GM12878 (cell line): ENCODE results near the gene GREB1. TPM values are rescaled to one million over a fixed set of nuclear protein-coding genes. Genes with fewer than 3 reads are reported as not detected.

Experiments used
- ATAC-seq: fragments of 200-7000 bp; cut with Tn5 transposase; 3 replicates; pipeline ENCODE4 v1.9.1; 2020; ENCODE audit warnings: mild to moderate bottlenecking, moderate library complexity
- BruUV-seq: library from RNA; stranded (reverse); fragments of 400-500 nt; replicated peaks from 2 replicates; lab custom pipeline; 2021; lab: Mats Ljungman, UMichigan
- CTCF ChIA-PET: fragments of 300-600 bp; sonication (Branson Sonifier 250); formaldehyde crosslinking; extraction: SDS; loops from one replicate; lab custom pipeline; 2021; ENCODE audit warnings: inconsistent platforms; lab: Yijun Ruan, JAX
- POLR2A ChIA-PET: fragments of 350-600 bp; formaldehyde crosslinking; extraction: SDS; loops from one replicate; lab custom pipeline; 2021; ENCODE audit warnings: inconsistent platforms; lab: Charles Lee
- RAD21 ChIA-PET: fragments of 300-600 bp; sonication (Branson Sonifier 250); formaldehyde crosslinking; loops from one replicate; lab custom pipeline; 2023; ENCODE audit warnings: antibody characterized with exemption; ENCODE audit not compliant: unreplicated experiment; lab: Charles Lee
- SMC1A ChIA-PET: fragments of 300-600 bp; sonication (Branson Sonifier 250); formaldehyde crosslinking; loops from one replicate; lab custom pipeline; 2023; ENCODE audit not compliant: unreplicated experiment, uncharacterized antibody; lab: Charles Lee
- DNase-seq: peaks from one replicate; pipeline ENCODE4 v3.0.0-alpha.2; 2011; ENCODE audit warnings: low read depth, low spot score
- FAIRE-seq: peaks from 3 replicates; lab custom pipeline; 2011; peaks lifted over from hg19 to GRCh38; lab: Jason Lieb, UNC
- H2AFZ ChIP-seq: 2 replicates; pipeline ENCODE4 v1.6.0; 2011; ENCODE audit warnings: low read depth, low read length, control low read depth; ENCODE audit not compliant: control insufficient read depth
- H3K27ac ChIP-seq: 2 replicates; pipeline ENCODE4 v1.5.1; 2011; ENCODE audit warnings: control low read depth; ENCODE audit not compliant: control insufficient read depth, insufficient read depth
- H3K27me3 ChIP-seq, 2 experiments: replicated peaks in 1 of 2; 2 replicates each; pipeline versions ENCODE4 v1.6.0 to v1.6.1; 2011; ENCODE audit warnings: low read length in 1 of 2; ENCODE audit not compliant: control insufficient read depth in 2 of 2, insufficient read depth in 2 of 2
- H3K36me3 ChIP-seq, 2 experiments: 2 replicates each; pipeline ENCODE4 v1.5.1; 2011; ENCODE audit warnings: low read length in 1 of 2; ENCODE audit not compliant: control insufficient read depth in 2 of 2, insufficient read depth in 2 of 2
- H3K4me1 ChIP-seq: 2 replicates; pipeline ENCODE4 v1.6.1; 2011; ENCODE audit warnings: mild to moderate bottlenecking, low read length, moderate library complexity, mixed read lengths; ENCODE audit not compliant: control insufficient read depth, insufficient read depth
- H3K4me2 ChIP-seq: 2 replicates; pipeline ENCODE4 v1.6.0; 2011; ENCODE audit warnings: control low read depth; ENCODE audit not compliant: control insufficient read depth, insufficient read depth
- H3K4me3 ChIP-seq: fragments of 200-600 bp; sonication (generic); 2 replicates; pipeline ENCODE4 v1.5.1; 2016
- H3K79me2 ChIP-seq: 2 replicates; pipeline ENCODE4 v1.6.0; 2011; ENCODE audit warnings: low read length; ENCODE audit not compliant: control insufficient read depth, insufficient read depth
- H3K9ac ChIP-seq: 2 replicates; pipeline ENCODE4 v1.8.0; 2011; ENCODE audit warnings: low read length, control low read depth, mixed read lengths; ENCODE audit not compliant: control insufficient read depth, insufficient read depth
- H3K9me3 ChIP-seq: replicated peaks from 3 replicates; pipeline ENCODE4 v1.5.1; 2011; ENCODE audit warnings: mild to moderate bottlenecking, low read length; ENCODE audit not compliant: control insufficient read depth, insufficient read depth
- H4K20me1 ChIP-seq: 2 replicates; pipeline ENCODE4 v1.6.0; 2011; ENCODE audit not compliant: control insufficient read depth, insufficient read depth
- CEBPB ChIP-seq, 2 experiments: fragments of 150-350 bp in 1 of 2; IDR thresholded peaks; 2 replicates each; pipeline ENCODE4 v1.6.1; 2012 to 2014; ENCODE audit warnings: low read depth in 2 of 2, low read length in 2 of 2, borderline replicate concordance in 1 of 2, inconsistent platforms in 1 of 2
- CREM ChIP-seq: IDR thresholded peaks from 2 replicates; pipeline ENCODE4 v1.6.1; 2014; ENCODE audit warnings: antibody characterized with exemption, low read depth
- GATAD2B ChIP-seq: fragments of 450-650 bp; conservative IDR thresholded peaks from 2 replicates; pipeline ENCODE4 v1.6.1; 2017; ENCODE audit warnings: low read depth, mild to moderate bottlenecking, moderate library complexity
- HDAC6 ChIP-seq: fragments of 200-600 bp; sonication (generic); IDR thresholded peaks from one replicate; pipeline ENCODE4 v1.8.0; 2017; ENCODE audit warnings: antibody characterized with exemption; ENCODE audit not compliant: unreplicated experiment
- IKZF2 ChIP-seq, 2 experiments: fragments of 450-650 bp; IDR thresholded peaks; 2 replicates each; pipeline ENCODE4 v1.6.1; 2017; ENCODE audit warnings: mild to moderate bottlenecking in 2 of 2, moderate library complexity in 2 of 2
- MTA3 ChIP-seq: IDR thresholded peaks from 2 replicates; pipeline ENCODE4 v1.6.1; 2012; ENCODE audit warnings: low read length, inconsistent platforms, borderline replicate concordance
- NBN ChIP-seq: fragments of 450-650 bp; IDR thresholded peaks from 2 replicates; pipeline ENCODE4 v1.6.1; 2016
- NFYB ChIP-seq: IDR thresholded peaks from 2 replicates; pipeline ENCODE4 v1.6.1; 2011; ENCODE audit warnings: low read depth, mild to moderate bottlenecking, low read length, improper control_type of control experiment, moderate library complexity; ENCODE audit not compliant: insufficient read depth
- NKRF ChIP-seq: fragments of 450-650 bp; conservative IDR thresholded peaks from 2 replicates; pipeline ENCODE4 v1.6.1; 2017; ENCODE audit warnings: mild to moderate bottlenecking, moderate library complexity
- NR2F1 ChIP-seq: fragments of 450-650 bp; conservative IDR thresholded peaks from 2 replicates; pipeline ENCODE4 v1.6.1; 2017; ENCODE audit warnings: mild to moderate bottlenecking
- RAD21 ChIP-seq: IDR thresholded peaks from 2 replicates; pipeline ENCODE4 v1.6.1; 2011; ENCODE audit warnings: mild to moderate bottlenecking, low read depth, low read length, moderate library complexity; ENCODE audit not compliant: insufficient read depth
- RELB ChIP-seq: fragments of 450-650 bp; IDR thresholded peaks from 2 replicates; pipeline ENCODE4 v1.6.1; 2017; ENCODE audit warnings: low read depth, mild to moderate bottlenecking, moderate library complexity
- STAT1 ChIP-seq: fragments of 450-650 bp; conservative IDR thresholded peaks from 2 replicates; pipeline ENCODE4 v1.6.1; 2014; ENCODE audit warnings: antibody characterized with exemption, mild to moderate bottlenecking
- ZNF384 ChIP-seq: IDR thresholded peaks from 2 replicates; pipeline ENCODE4 v1.6.1; 2012; ENCODE audit warnings: low read depth, mild to moderate bottlenecking, low read length, improper control_type of control experiment, borderline replicate concordance
- WGBS: methylation state at CpG from one replicate; pipeline ENCODE4 v1.1.6; 2016; ENCODE audit warnings: low lambda C conversion rate; ENCODE audit not compliant: insufficient replicate concordance, insufficient coverage; ENCODE audit errors: missing lambda C conversion rate; 5-methylcytosine and 5-hydroxymethylcytosine counted together
- in situ Hi-C: fragments of 300-500 bp; cut with MboI; formaldehyde crosslinking; loops from 9 replicates; pipeline ENCODE4 v1.14.3; 2018; ENCODE audit warnings: mixed read lengths
- intact Hi-C: fragments of 100-400 bp; cut with micrococcal nuclease; formaldehyde crosslinking; loops from one replicate; pipeline ENCODE4 v1.14.2; 2022; ENCODE audit not compliant: unreplicated experiment
- polyA plus RNA-seq, 11 experiments: library from polyadenylated mRNA; depleted of rRNA in 4 of 11; unstranded in 6 of 11; stranded (reverse) in 5 of 11; fragments of >200 nt; fragmentation: Nextera tagmentation in 4 of 11; fragmentation: Illumina TruSeq in 1 of 11; extraction: Ambion mirVana in 4 of 11; extraction: Trizol in 1 of 11; gene quantifications; 1 replicate in 1 of 11; 2 replicates in 10 of 11; pipeline versions ENCODE4 v1.2.1 to v1.2.3, GENCODE V29; 2011 to 2016; ENCODE audit warnings: inconsistent platforms in 2 of 11, missing spikeins in 2 of 11, low read depth in 1 of 11
- total RNA-seq, 4 experiments: library from RNA; depleted of rRNA in 3 of 4; stranded (reverse); fragments of >200 nt in 3 of 4; fragmentation: Illumina TruSeq in 1 of 4; extraction: Trizol in 1 of 4; gene quantifications; 2 replicates each; pipeline versions ENCODE4 v1.2.1 to v1.2.3, GENCODE V29; 2013 to 2021

The GREB1 gene
- total and polyA plus RNA-seq, 10 of the 15 experiments (the other 5 are each of a cell fraction or from before 2014, with no cell fraction given), result 0.09 to 2.1 (median 0.37) TPM; not detected in 1

GRCh38 chr2:11597538-11598225, 63.8 kb downstream of the GREB1 start:
- FAIRE-seq, result no peak
- TF ChIP-seq NR2F1 (no peak), CREM (no peak), CEBPB (IDR thresholded peaks at IDR 0.05; ENCODE audit: borderline replicate concordance in 1 of 2, low read depth in 2 of 2, low read length in 2 of 2) (no peak), HDAC6 (no peak)
- H3K4me1 ChIP-seq, result no peaks in the 10 kb centered on the region
- ChIA-PET CTCF (interaction anchor here (0.7 to 1.2 kb wide), 3 partner anchors 12 to 120 kb away, joined by 3 read pairs; no protein-coding TSS in a partner anchor), RAD21 (no interaction called here), POLR2A (no interaction called here), SMC1A (no interaction called here)
- no peak overlapping the region for H3K27ac ChIP-seq
- H3K4me2 ChIP-seq, result no peak overlapping the region
- no peaks in the 10 kb centered on the region for H4K20me1 ChIP-seq
- H3K36me3 ChIP-seq, result no peaks in the 10 kb centered on the region
- no TSS peak for BruUV-seq
- H3K4me3 ChIP-seq, result no peak overlapping the region
- H3K27me3 ChIP-seq, result no peaks in the 10 kb centered on the region
- in situ Hi-C loops (no loop called here), intact Hi-C loops (no loop called here)
- no peak for DNase-seq
- 52% methylated on average over 10 of the region's 10 CpGs for WGBS
- no peak for ATAC-seq
- no peaks in the 10 kb centered on the region for H3K79me2 ChIP-seq
- no peak overlapping the region for H2AFZ ChIP-seq
- no peak overlapping the region for H3K9ac ChIP-seq
- no peaks in the 10 kb centered on the region for H3K9me3 ChIP-seq

- DNase-seq, result no peak
- FAIRE-seq, result no peak
- intact Hi-C loops (no loop called here), in situ Hi-C loops (no loop called here)
- Histone ChIP-seq H3K36me3 (no peaks in the 10 kb centered on the region), H4K20me1 (no peaks in the 10 kb centered on the region), H3K4me1 (no peaks in the 10 kb centered on the region), H3K27me3 (no peaks in the 10 kb centered on the region), H2AFZ (no peak overlapping the region), H3K79me2 (no peaks in the 10 kb centered on the region), H3K4me2 (no peak overlapping the region), H3K4me3 (no peak overlapping the region), H3K9me3 (no peaks in the 10 kb centered on the region), H3K9ac (no peak overlapping the region), H3K27ac (no peak overlapping the region)
- ATAC-seq, result no peak
- SMC1A ChIA-PET, result no interaction called here
- RAD21 ChIA-PET, result no interaction called here
- CTCF ChIA-PET, result interaction anchor here (0.7 to 1.2 kb wide), 3 partner anchors 12 to 120 kb away, joined by 3 read pairs; no protein-coding TSS in a partner anchor
- BruUV-seq, result no TSS peak
- 19% methylated on average over 9 of the region's 9 CpGs for WGBS
- POLR2A ChIA-PET, result no interaction called here
- no peak for TF ChIP-seq NKRF
- TF ChIP-seq IKZF2 (IDR thresholded peaks at IDR 0.05), result no peak
- TF ChIP-seq MTA3, result no peak
- TF ChIP-seq GATAD2B, result no peak
- TF ChIP-seq NFYB, result no peak
- TF ChIP-seq RELB, result no peak
- TF ChIP-seq ZNF384, result no peak
- TF ChIP-seq STAT1, result no peak
- TF ChIP-seq NBN, result no peak
- TF ChIP-seq RAD21, result no peak
These were observed 64.4 kb downstream of the GREB1 start for GRCh38 chr2:11598228-11598731.
